ENCODE results near the gene DLG3. TPM values are rescaled to one million over a fixed set of nuclear protein-coding genes. Genes with fewer than 3 reads are reported as not detected.

The DLG3 gene
- total and polyA plus RNA-seq, 2 donors from 2014 or later, result 14.2 to 38.3 TPM

- intact Hi-C loops (cut with DNase I), result no loop called here
- no peak for DNase-seq
Measured at GRCh38 chrX:70456256-70456655, 11.6 kb downstream of the DLG3 start.

GRCh38 chrX:70461026-70461425 is 16.4 kb downstream of the DLG3 start:
- Histone ChIP-seq H3K4me3 (ENCODE audit: low read length in 3 of 3) (no peak overlapping the region), H3K4me1 (ENCODE audit: control insufficient read depth in 2 of 3, insufficient read depth in 2 of 3, low read depth in 1 of 3, low read length in 3 of 3) (peaks cover 0 to 3% (median 0%) of the 10 kb centered on the region in 3 donors), H3K9ac (ENCODE audit: low read length in 3 of 3) (no peak overlapping the region), H3K9me3 (ENCODE audit: control insufficient read depth in 2 of 3, insufficient read depth in 1 of 3, low read length in 3 of 3) (no peaks in the 10 kb centered on the region), H3K27me3 (ENCODE audit: control insufficient read depth, insufficient read depth, low read length) (no peaks in the 10 kb centered on the region), H3K36me3 (ENCODE audit: control insufficient read depth in 2 of 3, insufficient read depth in 3 of 3, low read length in 3 of 3) (no peaks in the 10 kb centered on the region), H3K27ac (ENCODE audit: low read depth in 2 of 2, low read length in 2 of 2) (no peak overlapping the region)
- intact Hi-C loops (cut with DNase I), result no loop called here
- DNase-seq, result no peak
- no peak for FAIRE-seq
- no peak for TF ChIP-seq CTCF (IDR thresholded peaks at IDR 0.05; ENCODE audit: borderline replicate concordance, extremely low read depth, insufficient read depth)

More at GRCh38 chrX:70456256-70456655, 11.6 kb downstream of the DLG3 start:
- Histone ChIP-seq H3K9ac (ENCODE audit: low read length in 3 of 3) (peak overlapping the region in 2 of 3 donors; percentile 27 to 71), H3K4me1 (ENCODE audit: control insufficient read depth in 2 of 3, insufficient read depth in 2 of 3, low read depth in 1 of 3, low read length in 3 of 3) (peaks cover 0 to 3% (median 0%) of the 10 kb centered on the region in 3 donors), H3K27ac (ENCODE audit: low read depth in 2 of 2, low read length in 2 of 2) (no peak overlapping the region), H3K9me3 (ENCODE audit: control insufficient read depth in 2 of 3, insufficient read depth in 1 of 3, low read length in 3 of 3) (no peaks in the 10 kb centered on the region), H3K4me3 (ENCODE audit: low read length in 3 of 3) (peak overlapping the region; percentile 52 to 69 (median 63)), H3K27me3 (ENCODE audit: control insufficient read depth, insufficient read depth, low read length) (no peaks in the 10 kb centered on the region), H3K36me3 (ENCODE audit: control insufficient read depth in 2 of 3, insufficient read depth in 3 of 3, low read length in 3 of 3) (no peaks in the 10 kb centered on the region)
- FAIRE-seq, result no peak
- no peak for TF ChIP-seq CTCF (IDR thresholded peaks at IDR 0.05; ENCODE audit: borderline replicate concordance, extremely low read depth, insufficient read depth)

- Histone ChIP-seq H3K9me3 (ENCODE audit: control insufficient read depth in 2 of 3, insufficient read depth in 1 of 3, low read length in 3 of 3) (no peaks in the 10 kb centered on the region), H3K4me3 (ENCODE audit: low read length in 3 of 3) (no peak overlapping the region), H3K27ac (ENCODE audit: low read depth in 2 of 2, low read length in 2 of 2) (no peak overlapping the region), H3K4me1 (ENCODE audit: control insufficient read depth in 2 of 3, insufficient read depth in 2 of 3, low read depth in 1 of 3, low read length in 3 of 3) (no peaks in the 10 kb centered on the region), H3K36me3 (ENCODE audit: control insufficient read depth in 2 of 3, insufficient read depth in 3 of 3, low read length in 3 of 3) (no peaks in the 10 kb centered on the region), H3K27me3 (ENCODE audit: control insufficient read depth, insufficient read depth, low read length) (no peaks in the 10 kb centered on the region), H3K9ac (ENCODE audit: low read length in 3 of 3) (no peak overlapping the region)
- no peak for TF ChIP-seq CTCF (IDR thresholded peaks at IDR 0.05; ENCODE audit: borderline replicate concordance, extremely low read depth, insufficient read depth)
- DNase-seq (no peak), FAIRE-seq (no peak)
- intact Hi-C loops (cut with DNase I), result no loop called here
Measured at GRCh38 chrX:70464051-70464450, 19.4 kb downstream of the DLG3 start.

- Histone ChIP-seq H3K27me3 (ENCODE audit: control insufficient read depth, insufficient read depth, low read length) (no peaks in the 10 kb centered on the region), H3K36me3 (ENCODE audit: control insufficient read depth in 2 of 3, insufficient read depth in 3 of 3, low read length in 3 of 3) (no peaks in the 10 kb centered on the region), H3K4me3 (ENCODE audit: low read length in 3 of 3) (no peak overlapping the region), H3K9me3 (ENCODE audit: control insufficient read depth in 2 of 3, insufficient read depth in 1 of 3, low read length in 3 of 3) (no peaks in the 10 kb centered on the region), H3K27ac (ENCODE audit: low read depth in 2 of 2, low read length in 2 of 2) (no peak overlapping the region), H3K9ac (ENCODE audit: low read length in 3 of 3) (no peak overlapping the region), H3K4me1 (ENCODE audit: control insufficient read depth in 2 of 3, insufficient read depth in 2 of 3, low read depth in 1 of 3, low read length in 3 of 3) (no peaks in the 10 kb centered on the region)
- no peak for DNase-seq
- FAIRE-seq, result no peak
- TF ChIP-seq CTCF (IDR thresholded peaks at IDR 0.05; ENCODE audit: borderline replicate concordance, extremely low read depth, insufficient read depth), result no peak
- intact Hi-C loops (cut with DNase I), result no loop called here
Measured at GRCh38 chrX:70466968-70467367, 22.3 kb downstream of the DLG3 start.

Measured in kidney (tissue), 14 donors.